ENCODE measurements around the gene MYL12A. TPM values are rescaled to one million over a fixed set of nuclear protein-coding genes. Genes with fewer than 3 reads are reported as not detected.

Gene MYL12A
- total RNA-seq, 1 experiment from 2014 or later: 314 TPM

GRCh38 chr18:3234457-3234856, 13.1 kb upstream of the MYL12A start:
- BruUV-seq (replicated peaks): no TSS peak
- no peak for TF ChIP-seq CEBPB (IDR thresholded peaks at IDR 0.05; ENCODE audit: low read depth)
- Histone ChIP-seq H3K27ac (ENCODE audit: low read depth, low read length) (no peak overlapping the region), H4K20me1 (ENCODE audit: insufficient read depth) (no peaks in the 10 kb centered on the region), H3K9ac (ENCODE audit: low read length) (no peak overlapping the region), H2AFZ (ENCODE audit: low read depth, low read length, poor library complexity, severe bottlenecking) (no peak overlapping the region), H3K79me2 (ENCODE audit: insufficient read depth, low read length) (no peaks in the 10 kb centered on the region), H3K9me3 (ENCODE audit: control insufficient read depth in 1 of 2, insufficient read depth in 1 of 2, low read depth in 1 of 2, low read length in 2 of 2) (no peaks in the 10 kb centered on the region), H3K27me3 (ENCODE audit: insufficient read depth, low read length) (no peaks in the 10 kb centered on the region), H3K4me3 (replicated peaks in 1 of 2; ENCODE audit: low read depth in 1 of 2, low read length in 2 of 2) (no peak overlapping the region), H3K4me2 (ENCODE audit: low read length) (no peak overlapping the region), H3K36me3 (ENCODE audit: control insufficient read depth in 1 of 2, insufficient read depth in 2 of 2, low read length in 2 of 2) (no peaks in the 10 kb centered on the region), H3K4me1 (ENCODE audit: control insufficient read depth in 1 of 2, insufficient read depth in 2 of 2, low read length in 2 of 2) (peaks cover 2 to 7% of the 10 kb centered on the region in 2 experiments; a peak in 1 of 4 replicates), H3K9me2 (ENCODE audit: insufficient read depth) (no peaks in the 10 kb centered on the region)
- POLR2A ChIA-PET: no interaction called here
- intact Hi-C loops (cut with micrococcal nuclease): no loop called here
- RAD21 ChIA-PET (ENCODE audit: low non-redundant PET in 1 of 2, low total read pairs in 2 of 2, uncharacterized antibody in 2 of 2, unreplicated experiment in 2 of 2): no interaction called here
- ATAC-seq (no peak), DNase-seq (ENCODE audit: low read depth, low spot score) (no peak)
- CTCF ChIA-PET: interaction anchor here (1.2 kb wide), 1 partner anchor 249 kb away, joined by 3 read pairs; no protein-coding TSS in a partner anchor

GRCh38 chr18:3235846-3236245, 11.8 kb upstream of the MYL12A start:
- H3K27me3 ChIP-seq (ENCODE audit: insufficient read depth, low read length): no peaks in the 10 kb centered on the region
- no peaks in the 10 kb centered on the region for H3K9me3 ChIP-seq (ENCODE audit: control insufficient read depth in 1 of 2, insufficient read depth in 1 of 2, low read depth in 1 of 2, low read length in 2 of 2)
- H2AFZ ChIP-seq (ENCODE audit: low read depth, low read length, poor library complexity, severe bottlenecking): no peak overlapping the region
- intact Hi-C loops (cut with micrococcal nuclease): no loop called here
- ChIA-PET CTCF (no interaction called here), POLR2A (no interaction called here), RAD21 (ENCODE audit: low non-redundant PET in 1 of 2, low total read pairs in 2 of 2, uncharacterized antibody in 2 of 2, unreplicated experiment in 2 of 2) (no interaction called here)
- H3K36me3 ChIP-seq (ENCODE audit: control insufficient read depth in 1 of 2, insufficient read depth in 2 of 2, low read length in 2 of 2): no peaks in the 10 kb centered on the region
- H4K20me1 ChIP-seq (ENCODE audit: insufficient read depth): no peaks in the 10 kb centered on the region
- ATAC-seq (no peak), DNase-seq (ENCODE audit: low read depth, low spot score) (no peak)
- H3K27ac ChIP-seq (ENCODE audit: low read depth, low read length): no peak overlapping the region
- H3K4me3 ChIP-seq (replicated peaks in 1 of 2; ENCODE audit: low read depth in 1 of 2, low read length in 2 of 2): no peak overlapping the region
- H3K79me2 ChIP-seq (ENCODE audit: insufficient read depth, low read length): no peaks in the 10 kb centered on the region
- no peak overlapping the region for H3K4me2 ChIP-seq (ENCODE audit: low read length)
- TF ChIP-seq JUND (IDR thresholded peaks at IDR 0.05) (no peak), ZNF274 (IDR thresholded peaks at IDR 0.05; ENCODE audit: low read depth, low read length) (no peak), REST (IDR thresholded peaks at IDR 0.05; ENCODE audit: low read depth) (no peak), RAD21 (IDR thresholded peaks at IDR 0.05; ENCODE audit: low read depth) (no peak), EZH2 (IDR thresholded peaks at IDR 0.05) (no peak), ELF1 (IDR thresholded peaks at IDR 0.05; ENCODE audit: borderline replicate concordance, low read depth) (no peak), CBX3 (IDR thresholded peaks at IDR 0.05; ENCODE audit: low read depth) (no peak), ATF3 (IDR thresholded peaks at IDR 0.05) (no peak), MAX (IDR thresholded peaks at IDR 0.05) (no peak), ZBTB33 (IDR thresholded peaks at IDR 0.05; ENCODE audit: extremely low read depth, insufficient replicate concordance, low read length) (no peak), SP1 (IDR thresholded peaks at IDR 0.05; ENCODE audit: low read depth) (no peak)
- H3K4me1 ChIP-seq (ENCODE audit: control insufficient read depth in 1 of 2, insufficient read depth in 2 of 2, low read length in 2 of 2): peaks cover 2 to 7% of the 10 kb centered on the region in 2 experiments; a peak in 1 of 4 replicates
- no TSS peak for BruUV-seq (replicated peaks)
- H3K9ac ChIP-seq (ENCODE audit: low read length): no peak overlapping the region
- H3K9me2 ChIP-seq (ENCODE audit: insufficient read depth): no peaks in the 10 kb centered on the region

All from HCT116 (cell line).